Epithelial cell of proximal tubule (primary cell): ENCODE results near the gene ABI1. TPM values are rescaled to one million over a fixed set of nuclear protein-coding genes. Genes with fewer than 3 reads are reported as not detected.
A peak's percentile ranks its signal among the peaks of the same experiment; 100 is the strongest.

Experiments
- DNase-seq: peaks from one replicate; pipeline ENCODE4 v3.0.0-alpha.2; 2011; ENCODE audit warnings: low read depth
- H3K4me3 ChIP-seq: 2 replicates; pipeline ENCODE4 v1.5.1; 2011; ENCODE audit warnings: low read depth, mild to moderate bottlenecking, low read length
- total RNA-seq: library from RNA; depleted of rRNA; stranded (reverse); fragments of >200 nt; gene quantifications from 2 replicates; pipeline ENCODE4 v1.2.3, GENCODE V29; 2015
- TF ChIP-seq, protein P1 (sequence below): conservative IDR thresholded peaks from 2 replicates; pipeline ENCODE4 v1.5.1; 2012; ENCODE audit warnings: low read depth, mild to moderate bottlenecking, low read length

Gene ABI1
- total RNA-seq, 1 donor from 2014 or later, result 34.1 TPM

- DNase-seq, result no peak
- H3K4me3 ChIP-seq, result peak overlapping the region; percentile 80
- TF ChIP-seq, protein P1, sequence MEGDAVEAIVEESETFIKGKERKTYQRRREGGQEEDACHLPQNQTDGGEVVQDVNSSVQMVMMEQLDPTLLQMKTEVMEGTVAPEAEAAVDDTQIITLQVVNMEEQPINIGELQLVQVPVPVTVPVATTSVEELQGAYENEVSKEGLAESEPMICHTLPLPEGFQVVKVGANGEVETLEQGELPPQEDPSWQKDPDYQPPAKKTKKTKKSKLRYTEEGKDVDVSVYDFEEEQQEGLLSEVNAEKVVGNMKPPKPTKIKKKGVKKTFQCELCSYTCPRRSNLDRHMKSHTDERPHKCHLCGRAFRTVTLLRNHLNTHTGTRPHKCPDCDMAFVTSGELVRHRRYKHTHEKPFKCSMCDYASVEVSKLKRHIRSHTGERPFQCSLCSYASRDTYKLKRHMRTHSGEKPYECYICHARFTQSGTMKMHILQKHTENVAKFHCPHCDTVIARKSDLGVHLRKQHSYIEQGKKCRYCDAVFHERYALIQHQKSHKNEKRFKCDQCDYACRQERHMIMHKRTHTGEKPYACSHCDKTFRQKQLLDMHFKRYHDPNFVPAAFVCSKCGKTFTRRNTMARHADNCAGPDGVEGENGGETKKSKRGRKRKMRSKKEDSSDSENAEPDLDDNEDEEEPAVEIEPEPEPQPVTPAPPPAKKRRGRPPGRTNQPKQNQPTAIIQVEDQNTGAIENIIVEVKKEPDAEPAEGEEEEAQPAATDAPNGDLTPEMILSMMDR, result no peak
These were observed 162.7 kb downstream of the ABI1 start for GRCh38 chr10:26697922-26698608.

GRCh38 chr10:26697163-26697921, 163.4 kb downstream of the ABI1 start, which contains the start of gene PDSS1:
PDSS1 (plus strand) TSS chr10:26697701; CDS start chr10:26697712, 11 bp downstream.
- peak within 1 kb of the TSS; percentile 80 for H3K4me3 ChIP-seq
- DNase-seq, result no peak
- TF ChIP-seq, protein P1, result no peak

DNA sequence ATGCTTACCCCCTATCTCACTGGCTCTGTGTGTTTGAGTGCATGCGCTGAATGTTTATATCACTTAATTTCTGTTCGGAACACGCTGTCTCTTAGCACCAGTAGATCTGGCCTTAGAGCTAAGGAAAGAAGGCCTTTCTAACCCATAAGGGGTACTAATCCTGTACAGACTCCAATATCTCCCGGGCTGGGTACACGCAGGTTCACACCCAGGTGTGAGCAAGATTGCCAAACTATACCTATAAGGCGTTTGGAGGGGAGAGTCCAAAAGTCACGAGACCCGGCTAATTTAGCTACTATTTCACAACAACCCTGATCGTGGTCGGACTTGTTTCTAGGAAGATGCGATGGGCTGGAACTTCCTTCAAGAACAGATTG, 164.0 kb downstream of the ABI1 start:
- TF ChIP-seq, protein P1, result no peak
- no peak for DNase-seq
- H3K4me3 ChIP-seq, result peak overlapping the region; percentile 80

Other genes with a start within 250 kb of the ABI1 start
- 8.8 and 25.0 TPM in 2 replicates for gene PDSS1, start 163.3 kb downstream of the ABI1 start, total RNA-seq
- 3.5 and 4.7 TPM in 2 replicates for gene ANKRD26, start 239.5 kb upstream of the ABI1 start, total RNA-seq